ENCODE data around the gene PPP1R12B. TPM values are rescaled to one million over a fixed set of nuclear protein-coding genes. Genes with fewer than 3 reads are reported as not detected.
"Not testable (repeated sequence)": the region's sequence is repeated elsewhere in the genome, so short reads cannot be mapped to it uniquely, and the experiment has no call there.

Gene PPP1R12B
- total and polyA plus RNA-seq, 5 experiments from 2014 or later, result 4.6 to 29.8 (median 7.7) TPM

DNA sequence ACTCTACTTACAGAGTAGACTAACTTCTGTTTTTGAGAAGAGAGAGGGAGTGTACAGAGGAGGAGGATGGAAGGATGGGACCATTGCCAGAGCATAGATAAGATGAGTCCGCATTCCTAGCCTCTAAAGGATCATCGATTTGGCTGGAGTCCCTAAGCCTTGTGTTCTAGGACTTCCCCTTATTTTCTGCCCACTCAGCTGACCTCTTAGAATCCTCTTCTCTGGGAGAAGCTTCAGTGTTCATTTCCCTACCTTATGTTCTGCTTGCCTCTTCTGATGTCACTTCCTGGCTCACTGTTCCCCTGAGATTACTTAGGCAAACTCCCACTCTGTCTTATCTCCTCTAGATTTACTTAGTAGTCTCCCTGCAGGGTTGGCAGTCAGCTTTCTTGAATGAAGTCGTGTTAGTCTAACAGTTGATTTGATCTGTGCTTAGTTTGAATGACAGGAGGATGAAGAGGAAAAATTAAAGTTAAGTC, 205.1 kb downstream of the PPP1R12B start:
- Mint-ChIP-seq H3K9me3 (no peaks in the 10 kb centered on the region), H3K4me3 (no peak overlapping the region), H3K27ac (peak overlapping the region in 1 of 10 donors; percentile 22), H3K36me3 (peaks cover 0 to 26% (median 8%) of the 10 kb centered on the region in 3 donors), H3K27me3 (no peaks in the 10 kb centered on the region), H3K4me1 (peaks cover 0 to 11% (median 2%) of the 10 kb centered on the region in 4 donors)
- ATAC-seq (no peak), DNase-seq (no peak)
- POLR2A ChIA-PET, result no interaction called here

DNA sequence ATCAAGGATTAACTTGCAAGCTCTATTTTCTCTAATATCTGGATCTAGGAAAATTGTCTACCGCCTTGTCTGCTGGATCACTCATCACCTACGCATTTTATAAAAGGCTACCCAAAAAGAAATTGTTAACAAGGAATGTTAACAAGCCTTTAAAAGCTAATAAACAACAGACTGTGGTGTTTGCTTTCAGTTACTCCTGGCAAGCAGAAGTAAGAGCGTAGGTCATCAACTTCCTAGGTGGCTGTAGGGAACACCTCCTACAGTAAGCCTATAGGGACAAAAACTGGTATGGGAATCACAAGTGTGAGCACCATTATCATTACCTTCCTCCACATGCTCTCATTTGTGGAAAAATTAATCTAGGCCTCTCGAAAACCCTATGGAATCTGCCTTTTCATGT, 206.1 kb downstream of the PPP1R12B start:
- peaks cover 0 to 11% (median 2%) of the 10 kb centered on the region in 4 donors for H3K4me1 Mint-ChIP-seq
- H3K27ac Mint-ChIP-seq, DNase-seq, H3K9me3 Mint-ChIP-seq, H3K27me3 Mint-ChIP-seq, ATAC-seq, POLR2A ChIA-PET, H3K4me3 Mint-ChIP-seq: not testable (repeated sequence)
- H3K36me3 Mint-ChIP-seq, result peaks cover 0 to 21% (median 6%) of the 10 kb centered on the region in 3 donors

- ATAC-seq, H3K27me3 Mint-ChIP-seq, DNase-seq, H3K9me3 Mint-ChIP-seq, POLR2A ChIA-PET, H3K4me3 Mint-ChIP-seq, H3K27ac Mint-ChIP-seq: not testable (repeated sequence)
- peaks cover 0 to 11% (median 2%) of the 10 kb centered on the region in 4 donors for H3K4me1 Mint-ChIP-seq
- peaks cover 0 to 18% (median 4%) of the 10 kb centered on the region in 3 donors for H3K36me3 Mint-ChIP-seq
Observed at GRCh38 chr1:202556037-202556436, 207.5 kb downstream of the PPP1R12B start.

GRCh38 chr1:202557662-202558061, 209.2 kb downstream of the PPP1R12B start:
- peaks cover 0 to 17% (median 2%) of the 10 kb centered on the region in 4 donors for H3K4me1 Mint-ChIP-seq

DNA sequence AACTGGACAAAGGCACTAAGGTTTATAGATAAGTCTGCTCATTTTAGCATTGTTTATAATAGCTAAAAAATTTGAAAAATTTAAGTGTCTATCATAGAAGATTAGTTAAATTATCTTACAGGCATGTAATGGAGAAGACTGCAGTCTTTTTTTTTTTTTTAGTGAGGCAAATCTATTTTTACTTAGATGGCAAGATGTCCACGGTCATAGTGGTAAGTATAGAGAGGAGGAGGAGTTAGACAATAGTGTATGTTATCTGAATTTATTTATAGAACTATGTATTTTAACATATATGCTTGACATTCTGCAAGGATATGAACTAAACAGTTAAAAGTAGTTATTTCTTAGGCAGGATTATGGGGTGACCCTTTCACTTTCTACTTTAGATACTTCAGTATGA, 212.7 kb downstream of the PPP1R12B start:
- Mint-ChIP-seq H3K4me1 (peaks cover 0 to 28% (median 7%) of the 10 kb centered on the region in 4 donors), H3K4me3 (no peak overlapping the region), H3K27ac (no peak overlapping the region), H3K9me3 (no peaks in the 10 kb centered on the region), H3K27me3 (no peaks in the 10 kb centered on the region), H3K36me3 (peaks cover 0 to 43% (median 6%) of the 10 kb centered on the region in 3 donors)
- DNase-seq (no peak), ATAC-seq (no peak)
- POLR2A ChIA-PET, result no interaction called here

More at GRCh38 chr1:202557662-202558061, 209.2 kb downstream of the PPP1R12B start:
- H3K36me3 Mint-ChIP-seq, result peaks cover 0 to 24% (median 1%) of the 10 kb centered on the region in 3 donors
- H3K4me3 Mint-ChIP-seq, H3K27ac Mint-ChIP-seq, POLR2A ChIA-PET, H3K9me3 Mint-ChIP-seq, H3K27me3 Mint-ChIP-seq, DNase-seq, ATAC-seq: not testable (repeated sequence)

DNA sequence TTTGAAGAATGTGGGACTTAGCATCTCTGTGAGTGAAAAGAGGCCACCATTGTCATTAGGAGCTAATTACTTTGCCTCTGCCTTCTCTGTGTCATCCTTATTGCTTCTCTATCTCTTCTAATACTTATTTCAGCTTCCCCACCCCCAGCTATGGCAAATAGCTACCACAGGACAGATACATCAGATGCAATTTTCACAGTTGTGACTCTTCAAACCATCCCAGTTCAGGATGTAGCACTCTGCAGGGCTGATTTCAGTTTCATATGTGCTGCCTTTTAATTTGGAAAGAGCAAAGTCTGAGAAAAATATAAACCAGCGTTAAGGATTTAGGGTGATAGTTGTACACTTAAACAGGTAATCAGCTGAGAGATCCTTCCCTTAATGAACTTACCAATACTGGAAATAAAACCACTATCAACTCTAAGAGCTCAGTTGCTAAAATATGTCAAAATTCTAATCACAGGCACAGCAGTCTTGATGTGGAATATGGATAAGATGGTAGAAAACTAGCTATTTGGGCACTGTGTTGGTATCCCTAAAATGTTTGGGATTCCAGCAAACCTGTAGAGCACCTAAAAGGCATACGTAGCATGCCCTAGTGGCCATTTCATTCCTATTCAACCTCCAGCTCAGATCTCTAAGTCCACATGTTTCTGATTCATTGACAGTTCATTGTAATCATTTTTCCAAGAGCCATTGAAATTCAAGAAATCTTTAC, 213.4 kb downstream of the PPP1R12B start:
- no peaks in the 10 kb centered on the region for H3K27me3 Mint-ChIP-seq
- ATAC-seq, result no peak
- POLR2A ChIA-PET, result no interaction called here
- no peaks in the 10 kb centered on the region for H3K9me3 Mint-ChIP-seq
- H3K36me3 Mint-ChIP-seq, result peaks cover 0 to 46% (median 6%) of the 10 kb centered on the region in 3 donors
- H3K4me1 Mint-ChIP-seq, result peaks cover 0 to 31% (median 5%) of the 10 kb centered on the region in 4 donors
- no peak overlapping the region for H3K4me3 Mint-ChIP-seq
- H3K27ac Mint-ChIP-seq, result peak overlapping the region in 1 of 10 donors; percentile 0
- DNase-seq, result no peak

DNA sequence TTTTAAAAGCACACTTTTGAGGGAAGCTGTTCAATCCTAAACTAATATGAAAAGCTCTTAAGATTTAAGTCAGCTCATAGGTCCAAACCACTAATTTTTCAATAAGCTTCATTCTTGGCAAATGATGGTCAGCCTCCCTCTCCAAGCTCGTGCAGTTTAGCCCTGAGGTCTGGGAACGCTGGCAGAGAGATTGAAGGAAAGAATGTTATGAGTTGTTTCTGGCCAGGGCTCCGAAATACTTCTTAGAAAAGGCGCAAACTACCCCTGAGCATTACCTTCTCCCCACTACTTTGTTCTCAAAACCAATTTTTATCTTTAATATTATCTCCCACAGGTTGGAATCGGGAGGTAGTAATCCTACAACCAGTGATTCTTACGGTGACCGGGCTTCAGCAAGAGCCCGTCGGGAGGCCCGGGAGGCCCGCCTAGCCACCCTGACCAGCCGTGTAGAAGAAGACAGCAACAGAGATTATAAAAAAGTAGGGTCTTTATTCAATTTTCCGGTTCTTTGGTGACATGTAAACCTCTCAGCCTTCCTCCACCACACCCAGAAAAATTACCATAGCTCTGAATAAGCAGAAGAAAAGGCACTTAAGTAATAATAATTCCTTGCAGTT, 214.1 kb downstream of the PPP1R12B start:
- Mint-ChIP-seq H3K36me3 (peaks cover 0 to 51% (median 7%) of the 10 kb centered on the region in 3 donors), H3K9me3 (no peaks in the 10 kb centered on the region), H3K4me1 (peaks cover 0 to 35% (median 5%) of the 10 kb centered on the region in 4 donors), H3K27me3 (no peaks in the 10 kb centered on the region), H3K4me3 (no peak overlapping the region), H3K27ac (no peak overlapping the region)
- DNase-seq, result no peak
- no peak for ATAC-seq
- POLR2A ChIA-PET, result no interaction called here

- no peak overlapping the region for H3K4me3 Mint-ChIP-seq
- POLR2A ChIA-PET, result no interaction called here
- ATAC-seq (no peak), DNase-seq (no peak)
- peaks cover 0 to 63% (median 13%) of the 10 kb centered on the region in 3 donors for H3K36me3 Mint-ChIP-seq
- H3K4me1 Mint-ChIP-seq, result peaks cover 0 to 35% (median 5%) of the 10 kb centered on the region in 4 donors
- H3K27ac Mint-ChIP-seq, result no peak overlapping the region
- no peaks in the 10 kb centered on the region for H3K27me3 Mint-ChIP-seq
- H3K9me3 Mint-ChIP-seq, result no peaks in the 10 kb centered on the region
Observed at GRCh38 chr1:202563818-202564217, 215.3 kb downstream of the PPP1R12B start.

DNA sequence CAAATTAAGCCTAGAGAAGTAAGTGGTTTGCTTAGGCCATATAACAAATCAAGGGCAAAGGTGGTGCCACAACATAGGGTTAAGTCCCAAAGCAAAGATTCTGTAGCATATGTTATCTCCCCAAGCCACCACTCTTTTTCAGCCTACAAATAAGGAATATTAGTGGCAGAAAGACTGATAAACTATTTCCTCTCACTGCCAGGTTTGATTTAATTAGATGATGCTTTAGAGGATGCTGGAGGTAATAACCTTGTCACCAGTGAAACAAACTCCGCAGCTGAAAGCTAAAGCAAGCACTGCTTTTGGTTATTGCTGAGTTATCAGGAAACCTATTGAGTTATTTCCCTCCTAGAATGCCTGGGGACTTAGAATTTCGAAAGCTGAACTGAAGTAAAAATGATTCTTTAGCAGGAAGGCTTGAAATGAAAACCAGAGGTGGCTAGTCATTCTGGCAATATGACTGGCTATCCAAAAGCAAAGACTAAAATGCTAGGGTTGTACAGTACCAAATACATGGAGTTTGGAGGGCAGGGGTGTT, 216.5 kb downstream of the PPP1R12B start:
- H3K27me3 Mint-ChIP-seq, result no peaks in the 10 kb centered on the region
- H3K36me3 Mint-ChIP-seq, result peaks cover 0 to 73% (median 15%) of the 10 kb centered on the region in 3 donors

DNA sequence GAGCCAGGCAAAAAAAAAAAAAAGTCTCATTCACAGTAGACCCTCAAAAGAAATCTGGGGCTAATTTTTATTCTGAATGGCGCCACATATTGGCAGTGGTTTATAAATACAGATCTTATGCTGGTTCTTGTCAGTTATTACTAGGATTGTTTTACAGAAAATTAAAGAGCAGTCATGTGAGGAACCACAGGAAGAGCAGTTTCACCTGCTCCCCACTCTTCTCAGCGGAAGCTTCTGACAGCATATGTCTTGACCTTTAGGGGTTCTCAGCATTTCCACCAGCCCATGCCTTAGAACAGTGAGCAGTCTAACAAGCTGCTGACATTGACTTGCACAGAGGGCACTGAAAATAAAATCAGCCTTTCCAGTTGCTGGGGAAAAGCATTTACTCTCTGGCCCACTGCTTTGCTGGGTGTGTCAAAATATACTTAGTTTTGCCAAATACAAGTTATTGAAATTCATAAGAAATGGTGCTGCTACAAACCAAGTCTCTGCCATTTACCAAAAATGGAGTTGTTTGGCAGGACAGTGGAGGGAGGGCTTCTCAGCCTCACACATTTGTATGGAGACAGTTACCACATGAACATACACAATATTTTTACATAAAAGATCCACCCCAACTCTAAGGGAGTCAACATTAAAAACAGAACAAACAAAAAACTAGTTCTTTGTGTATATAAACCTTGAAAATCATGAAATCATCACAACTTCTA, 217.5 kb downstream of the PPP1R12B start:
- no peaks in the 10 kb centered on the region for H3K27me3 Mint-ChIP-seq
- DNase-seq, result peak in 1 of 10 donors; percentile 19
- H3K27ac Mint-ChIP-seq, result peak overlapping the region in 1 of 10 donors; percentile 33
- POLR2A ChIA-PET, result interaction anchor here (0.6 kb wide), 1 partner anchor 117 kb away, joined by 4 read pairs; no protein-coding TSS in a partner anchor
- H3K4me1 Mint-ChIP-seq, result peaks cover 0 to 35% (median 5%) of the 10 kb centered on the region in 4 donors
- peak in 1 of 2 donors; percentile 41 for ATAC-seq
- peaks cover 0 to 79% (median 15%) of the 10 kb centered on the region in 3 donors for H3K36me3 Mint-ChIP-seq
- H3K4me3 Mint-ChIP-seq, result no peak overlapping the region
- no peaks in the 10 kb centered on the region for H3K9me3 Mint-ChIP-seq

More for the DNA sequence above, 216.5 kb downstream of the PPP1R12B start:
- Mint-ChIP-seq H3K4me3 (no peak overlapping the region), H3K4me1 (peaks cover 0 to 35% (median 5%) of the 10 kb centered on the region in 4 donors), H3K27ac (no peak overlapping the region), H3K9me3 (no peaks in the 10 kb centered on the region)
- ATAC-seq, result no peak
- POLR2A ChIA-PET, result interaction anchor here (0.6 kb wide), 1 partner anchor 12 kb away, joined by 4 read pairs; no protein-coding TSS in a partner anchor
- no peak for DNase-seq

GRCh38 chr1:202567738-202568137, 219.2 kb downstream of the PPP1R12B start:
- DNase-seq (no peak), ATAC-seq (no peak)
- Mint-ChIP-seq H3K27ac (no peak overlapping the region), H3K36me3 (peaks cover 2 to 74% (median 19%) of the 10 kb centered on the region in 3 donors), H3K4me3 (no peak overlapping the region), H3K27me3 (no peaks in the 10 kb centered on the region), H3K4me1 (peaks cover 0 to 30% (median 6%) of the 10 kb centered on the region in 4 donors), H3K9me3 (no peaks in the 10 kb centered on the region)
- POLR2A ChIA-PET, result interaction anchor here (0.9 kb wide), 1 partner anchor 10 kb away, joined by 3 read pairs; no protein-coding TSS in a partner anchor

GRCh38 chr1:202568410-202568809, 219.9 kb downstream of the PPP1R12B start:
- Mint-ChIP-seq H3K4me3 (no peak overlapping the region), H3K9me3 (no peaks in the 10 kb centered on the region), H3K27ac (no peak overlapping the region), H3K4me1 (peaks cover 0 to 30% (median 7%) of the 10 kb centered on the region in 4 donors), H3K27me3 (no peaks in the 10 kb centered on the region), H3K36me3 (peaks cover 4 to 75% (median 20%) of the 10 kb centered on the region in 3 donors)
- POLR2A ChIA-PET, result interaction anchor here (0.9 kb wide), 1 partner anchor 9 kb away, joined by 3 read pairs; no protein-coding TSS in a partner anchor
- DNase-seq (no peak), ATAC-seq (no peak)

Data from naive thymus-derived CD8-positive, alpha-beta T cell (primary cell).